DMS 273 treated with DMSO at 0.1 percent for 48 hours (cell line): Measurements from ENCODE around the gene ANKRD9.
"Not testable (repeated sequence)": the region's sequence is repeated elsewhere in the genome, so short reads cannot be mapped to it uniquely, and the experiment has no call there.

Source experiments
- DNase-seq: peaks from one replicate; lab custom pipeline; 2025; lab: John Stamatoyannopoulos, UW

ANKRD9 gene

GRCh38 chr14:102509746-102510615 lies at the start of gene ANKRD9:
Gene ANKRD9 (minus strand): TSS chr14:102509776. CDS start chr14:102507889, 1,887 bp downstream.
- peak; percentile 80 for DNase-seq

GRCh38 chr14:102558556-102558955 lies 49.0 kb upstream of the ANKRD9 start:
- no peak for DNase-seq

GRCh38 chr14:102557434-102558226 lies 48.1 kb upstream of the ANKRD9 start:
- DNase-seq: no peak

GRCh38 chr14:102556098-102556677 lies 46.6 kb upstream of the ANKRD9 start:
- DNase-seq: no peak

- DNase-seq: peak; percentile 18
These were observed 45.5 kb upstream of the ANKRD9 start for GRCh38 chr14:102554821-102555819.

GRCh38 chr14:102551995-102552705 lies 42.6 kb upstream of the ANKRD9 start:
- no peak for DNase-seq

- not testable (repeated sequence) for DNase-seq
These were observed 41.4 kb upstream of the ANKRD9 start for GRCh38 chr14:102550927-102551401.

- DNase-seq: no peak
These were observed 39.2 kb upstream of the ANKRD9 start for GRCh38 chr14:102548616-102549240.

- peak; percentile 26 for DNase-seq
These were observed 36.1 kb upstream of the ANKRD9 start for GRCh38 chr14:102545461-102546265.

- no peak for DNase-seq
These were observed 35.3 kb upstream of the ANKRD9 start for GRCh38 chr14:102544747-102545460.

GRCh38 chr14:102544046-102544746 lies 34.6 kb upstream of the ANKRD9 start:
- no peak for DNase-seq

- no peak for DNase-seq
These were observed 32.2 kb upstream of the ANKRD9 start for GRCh38 chr14:102541771-102542170.

- DNase-seq: not testable (repeated sequence)
These were observed 31.5 kb upstream of the ANKRD9 start for GRCh38 chr14:102541029-102541491.

GRCh38 chr14:102540315-102541028 lies 30.9 kb upstream of the ANKRD9 start:
- DNase-seq: peak; percentile 77

- DNase-seq: peak; percentile 81
These were observed 30.2 kb upstream of the ANKRD9 start for GRCh38 chr14:102539544-102540314.
